Lung (tissue), 12 donors: ENCODE results near the gene PDCD1LG2. TPM values are rescaled to one million over a fixed set of nuclear protein-coding genes. Genes with fewer than 3 reads are reported as not detected.

ENCODE experiments used
- ATAC-seq: fragments of 200-7000 bp; cut with Tn5 transposase; one replicate; pipeline ENCODE4 v1.9.1; 2020; ENCODE audit warnings: moderate number of reproducible peaks; ENCODE audit not compliant: insufficient read depth, low FRiP score
- DNase-seq, 3 donors: peaks; one replicate each; pipeline ENCODE4 v3.0.0-alpha.2; 2013 to 2017
- H3K27ac ChIP-seq, 2 donors: one replicate each; pipeline ENCODE4 v1.5.1; 2013; ENCODE audit warnings: mild to moderate bottlenecking in 2 of 2, moderate library complexity in 2 of 2, control low read depth in 1 of 2, inconsistent platforms in 1 of 2, low read depth in 1 of 2, low read length in 1 of 2
- H3K27me3 ChIP-seq, 3 donors: one replicate each; pipeline ENCODE4 v1.5.1; 2013; ENCODE audit warnings: low read length in 2 of 3; ENCODE audit not compliant: control insufficient read depth in 3 of 3, insufficient read depth in 3 of 3
- H3K36me3 ChIP-seq, 4 donors: one replicate each; pipeline ENCODE4 v1.5.1; 2013; ENCODE audit warnings: low read length in 4 of 4, mild to moderate bottlenecking in 1 of 4, moderate library complexity in 1 of 4; ENCODE audit not compliant: control insufficient read depth in 4 of 4, insufficient read depth in 4 of 4
- H3K4me1 ChIP-seq, 5 donors: one replicate each; pipeline ENCODE4 v1.5.1; 2013; ENCODE audit warnings: low read length in 5 of 5, mild to moderate bottlenecking in 2 of 5, moderate library complexity in 1 of 5; ENCODE audit not compliant: control insufficient read depth in 5 of 5, insufficient read depth in 5 of 5
- H3K4me3 ChIP-seq: one replicate; pipeline ENCODE4 v1.5.1; 2013; ENCODE audit warnings: mild to moderate bottlenecking, control low read depth, moderate library complexity
- H3K9ac ChIP-seq, 2 donors: one replicate each; pipeline ENCODE4 v1.5.1; 2013; ENCODE audit warnings: low read length in 2 of 2, control low read depth in 1 of 2; ENCODE audit not compliant: insufficient read depth in 1 of 2
- H3K9me3 ChIP-seq, 4 donors: one replicate each; pipeline ENCODE4 v1.5.1; 2013; ENCODE audit warnings: low read length in 3 of 4, mild to moderate bottlenecking in 1 of 4, moderate library complexity in 1 of 4; ENCODE audit not compliant: control insufficient read depth in 4 of 4, insufficient read depth in 3 of 4
- WGBS, 2 donors: extraction: QIAGEN DNeasy Blood & Tissue Kit; methylation state at CpG; one replicate each; pipeline ENCODE4 v1.1.7; 2013; 5-methylcytosine and 5-hydroxymethylcytosine counted together
- polyA plus RNA-seq, 2 donors: library from polyadenylated mRNA; stranded (reverse); fragments of 200-250 nt; gene quantifications; one replicate each; pipeline ENCODE4 v1.2.1, GENCODE V29; 2013
- total RNA-seq, 2 donors: library from RNA; depleted of rRNA in 1 of 2; stranded (reverse); fragments of >200 nt in 1 of 2; gene quantifications; one replicate each; pipeline ENCODE4 v1.2.1, GENCODE V29; 2014 to 2021
- TF ChIP-seq, protein P1 (sequence below): IDR thresholded peaks from 2 replicates; pipeline ENCODE4 v1.5.1; 2012; ENCODE audit warnings: mild to moderate bottlenecking; ENCODE audit errors: control extremely low read depth, extremely low read depth
- donor health status: control.
- donor health status: control.
- donor health status: Bipolar disorder and iron deficiency.
- donor health status: healthy.
- donor health status: DM: yes; HTN: yes; CAD: no.

The PDCD1LG2 gene
- total and polyA plus RNA-seq, 4 donors, result 0.87 to 6.7 (median 3.1) TPM

GRCh38 chr9:5569409-5569808 lies 59.1 kb downstream of the PDCD1LG2 start:
- H3K9me3 ChIP-seq, result no peaks in the 10 kb centered on the region
- H3K4me3 ChIP-seq, result no peak overlapping the region
- H3K36me3 ChIP-seq, result no peaks in the 10 kb centered on the region
- DNase-seq (no peak), ATAC-seq (no peak)
- no peak overlapping the region for H3K9ac ChIP-seq
- no peaks in the 10 kb centered on the region for H3K4me1 ChIP-seq
- no peaks in the 10 kb centered on the region for H3K27me3 ChIP-seq
- TF ChIP-seq, protein P1, sequence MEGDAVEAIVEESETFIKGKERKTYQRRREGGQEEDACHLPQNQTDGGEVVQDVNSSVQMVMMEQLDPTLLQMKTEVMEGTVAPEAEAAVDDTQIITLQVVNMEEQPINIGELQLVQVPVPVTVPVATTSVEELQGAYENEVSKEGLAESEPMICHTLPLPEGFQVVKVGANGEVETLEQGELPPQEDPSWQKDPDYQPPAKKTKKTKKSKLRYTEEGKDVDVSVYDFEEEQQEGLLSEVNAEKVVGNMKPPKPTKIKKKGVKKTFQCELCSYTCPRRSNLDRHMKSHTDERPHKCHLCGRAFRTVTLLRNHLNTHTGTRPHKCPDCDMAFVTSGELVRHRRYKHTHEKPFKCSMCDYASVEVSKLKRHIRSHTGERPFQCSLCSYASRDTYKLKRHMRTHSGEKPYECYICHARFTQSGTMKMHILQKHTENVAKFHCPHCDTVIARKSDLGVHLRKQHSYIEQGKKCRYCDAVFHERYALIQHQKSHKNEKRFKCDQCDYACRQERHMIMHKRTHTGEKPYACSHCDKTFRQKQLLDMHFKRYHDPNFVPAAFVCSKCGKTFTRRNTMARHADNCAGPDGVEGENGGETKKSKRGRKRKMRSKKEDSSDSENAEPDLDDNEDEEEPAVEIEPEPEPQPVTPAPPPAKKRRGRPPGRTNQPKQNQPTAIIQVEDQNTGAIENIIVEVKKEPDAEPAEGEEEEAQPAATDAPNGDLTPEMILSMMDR, result no peak
- no peak overlapping the region for H3K27ac ChIP-seq

DNA sequence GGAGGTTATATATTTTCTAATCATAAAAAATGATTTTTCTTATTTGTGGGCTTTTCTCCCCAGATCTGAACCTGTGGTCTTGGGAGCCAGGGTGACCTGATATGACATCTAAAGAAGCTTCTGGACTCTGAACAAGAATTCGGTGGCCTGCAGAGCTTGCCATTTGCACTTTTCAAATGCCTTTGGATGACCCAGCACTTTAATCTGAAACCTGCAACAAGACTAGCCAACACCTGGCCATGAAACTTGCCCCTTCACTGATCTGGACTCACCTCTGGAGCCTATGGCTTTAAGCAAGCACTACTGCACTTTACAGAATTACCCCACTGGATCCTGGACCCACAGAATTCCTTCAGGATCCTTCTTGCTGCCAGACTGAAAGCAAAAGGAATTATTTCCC lies 59.6 kb downstream of the PDCD1LG2 start:
- no peaks in the 10 kb centered on the region for H3K9me3 ChIP-seq
- no peak for ATAC-seq
- H3K27me3 ChIP-seq, result no peaks in the 10 kb centered on the region
- no peaks in the 10 kb centered on the region for H3K36me3 ChIP-seq
- 85 to 89% methylated on average over 1 of the region's 1 CpG for WGBS, 2 donors
- DNase-seq, result no peak
- H3K9ac ChIP-seq, result no peak overlapping the region
- no peaks in the 10 kb centered on the region for H3K4me1 ChIP-seq
- no peak overlapping the region for H3K27ac ChIP-seq
- TF ChIP-seq, protein P1, result no peak
- H3K4me3 ChIP-seq, result no peak overlapping the region

DNA sequence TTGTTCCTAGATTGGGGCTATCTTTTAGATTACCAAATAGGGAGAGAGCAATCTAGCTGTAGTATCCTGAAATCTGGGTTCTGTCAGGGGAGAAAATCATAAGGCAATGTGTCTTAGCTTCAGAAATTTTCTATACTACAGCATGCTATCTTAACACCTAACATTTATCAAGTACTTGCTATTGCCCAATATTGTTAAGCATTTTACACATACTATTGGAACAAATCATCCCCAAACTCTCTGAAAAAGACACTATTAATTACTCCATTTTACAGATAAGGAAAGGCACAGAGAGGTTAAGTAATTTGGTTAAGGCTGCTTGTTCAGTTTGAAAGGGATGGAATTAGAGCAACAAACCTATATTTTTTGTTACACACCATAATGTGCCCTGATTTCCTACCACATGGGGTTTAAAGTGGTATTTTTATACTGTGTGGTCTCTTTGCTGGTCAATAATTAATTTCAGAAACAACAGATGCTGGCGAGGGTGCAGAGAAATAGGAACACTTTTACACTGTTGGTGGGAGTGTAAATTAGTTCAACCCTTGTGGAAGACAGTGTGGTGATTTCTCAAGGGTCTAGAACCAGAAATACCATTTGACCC lies 61.4 kb downstream of the PDCD1LG2 start:
- Histone ChIP-seq H3K4me1 (no peaks in the 10 kb centered on the region), H3K9me3 (no peaks in the 10 kb centered on the region), H3K4me3 (no peak overlapping the region), H3K36me3 (no peaks in the 10 kb centered on the region), H3K27ac (no peak overlapping the region), H3K27me3 (no peaks in the 10 kb centered on the region), H3K9ac (no peak overlapping the region)
- ATAC-seq, result no peak
- 87 to 97% methylated on average over 1 of the region's 1 CpG for WGBS, 2 donors
- no peak for DNase-seq
- TF ChIP-seq, protein P1, result no peak

GRCh38 chr9:5574097-5574496 lies 63.8 kb downstream of the PDCD1LG2 start:
- Histone ChIP-seq H3K4me1 (peaks cover 0 to 10% (median 0%) of the 10 kb centered on the region in 5 donors), H3K9ac (no peak overlapping the region), H3K4me3 (no peak overlapping the region), H3K36me3 (no peaks in the 10 kb centered on the region), H3K27ac (no peak overlapping the region), H3K27me3 (no peaks in the 10 kb centered on the region), H3K9me3 (no peaks in the 10 kb centered on the region)
- WGBS, 2 donors, result 97 to 99% methylated on average over 6 of the region's 6 CpGs
- TF ChIP-seq, protein P1, result no peak
- DNase-seq (no peak), ATAC-seq (no peak)
